GM11168 (cell line): ENCODE results near the gene RRAD.
"Not testable (repeated sequence)": the region's sequence is repeated elsewhere in the genome, so short reads cannot be mapped to it uniquely, and the experiment has no call there.

ENCODE experiments used
- in situ Hi-C: fragments of 300-500 bp; cut with MboI; formaldehyde crosslinking; loops from one replicate; pipeline ENCODE4 v1.12.0; 2022; ENCODE audit warnings: low sequenced_read_pairs; ENCODE audit not compliant: unreplicated experiment

Gene RRAD

GRCh38 chr16:66936889-66937554 is 11.7 kb upstream of the RRAD start:
- in situ Hi-C loops: no loop called here

GRCh38 chr16:66936462-66936861 is 11.1 kb upstream of the RRAD start:
- in situ Hi-C loops: no loop called here

DNA sequence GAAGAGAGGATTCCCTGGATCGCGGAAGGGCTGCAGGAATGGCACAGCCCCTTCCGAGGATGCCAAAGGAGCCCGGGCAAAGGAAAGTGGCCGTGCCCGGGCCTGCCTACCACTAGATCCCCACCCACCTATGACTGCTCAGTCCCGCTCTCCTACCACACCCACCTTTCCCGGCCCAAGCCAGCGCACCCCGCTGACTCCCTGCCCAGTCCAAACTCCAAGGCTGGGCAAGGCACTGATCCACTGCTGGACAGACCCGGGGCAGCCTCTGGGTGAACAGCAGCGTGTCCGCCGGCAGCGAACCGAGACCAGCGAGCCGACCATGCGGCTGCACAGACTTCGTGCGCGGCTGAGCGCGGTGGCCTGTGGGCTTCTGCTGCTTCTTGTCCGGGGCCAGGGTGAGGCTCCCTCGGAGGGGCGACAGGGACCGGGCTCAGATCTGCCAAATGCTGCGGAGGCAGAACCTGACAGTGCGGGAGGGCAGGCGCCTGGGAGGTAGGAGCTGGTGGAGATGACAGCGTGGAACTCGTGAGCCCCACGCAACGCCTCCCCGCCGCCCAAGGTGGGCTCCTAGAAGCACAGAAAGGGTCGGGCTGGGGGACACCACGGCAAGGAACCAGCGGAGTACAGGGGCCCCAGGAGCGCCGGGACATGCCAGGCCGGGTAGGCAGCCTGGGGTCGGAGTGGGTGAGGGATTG is 10.1 kb upstream of the RRAD start, which contains the start of gene CES2:
Gene CES2, plus strand, starts transcription at position 203 of the 698 bp plus-strand sequence. Its CDS starts 120 bp downstream, at position 323.
- in situ Hi-C loops: no loop called here

DNA sequence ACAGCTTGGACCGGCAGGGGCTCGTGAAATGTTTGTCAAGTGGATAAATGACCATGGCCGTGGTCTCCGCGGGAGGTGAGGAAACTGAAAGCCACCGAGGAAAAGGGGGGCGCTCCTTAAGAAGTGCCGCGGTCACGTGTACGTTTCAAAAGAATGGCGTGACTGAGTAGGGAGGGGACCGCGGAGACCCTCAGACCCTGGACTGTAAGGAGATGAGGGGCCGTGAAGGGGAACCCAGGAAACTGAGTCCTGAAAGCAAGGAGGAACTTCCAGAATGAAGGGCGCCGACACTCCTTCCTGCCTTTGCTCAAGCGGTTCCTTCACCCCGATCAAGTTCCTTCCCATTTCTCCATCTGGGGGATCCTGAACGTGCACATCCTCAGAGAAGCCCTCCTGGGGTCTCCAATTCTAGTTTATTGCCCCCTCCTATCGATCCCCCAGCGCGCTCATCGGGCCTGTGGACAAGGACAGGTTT is 9.5 kb upstream of the RRAD start:
- in situ Hi-C loops: not testable (repeated sequence)

DNA sequence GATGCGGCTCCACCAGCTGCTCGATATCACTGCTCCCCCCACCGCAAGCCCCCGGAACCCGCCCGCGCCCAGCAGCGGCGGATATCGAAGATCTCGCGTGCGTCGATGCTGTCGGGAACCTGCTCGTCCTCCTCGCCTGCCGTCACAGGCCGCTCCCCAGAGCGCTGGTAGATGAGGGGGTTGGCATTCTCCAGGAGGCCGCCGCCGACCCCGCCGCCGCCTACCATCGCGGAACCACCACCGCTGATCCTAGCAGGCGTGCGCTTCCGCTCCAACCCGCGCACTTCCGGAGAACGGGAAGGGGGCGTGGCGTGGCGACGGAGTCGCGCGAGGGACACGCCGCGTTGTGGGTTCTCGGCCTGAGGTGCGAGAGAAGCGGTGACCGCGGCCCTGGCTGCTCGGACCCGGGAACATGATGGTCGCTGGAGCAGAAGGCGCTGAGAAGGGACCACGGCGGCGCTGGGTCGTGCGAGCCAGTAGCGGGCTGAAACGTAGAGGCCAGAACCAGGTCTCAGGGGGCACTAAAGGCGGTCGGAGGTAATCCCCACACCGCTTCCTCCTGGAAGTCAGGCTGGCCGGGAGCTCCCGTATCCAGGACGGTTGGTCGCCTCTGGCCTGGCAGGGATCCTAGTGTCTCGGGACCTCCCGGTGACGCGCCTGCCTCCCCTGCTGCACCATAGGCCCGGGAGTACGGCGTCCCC is 9.0 kb upstream of the RRAD start, which contains the start of gene CIAO2B:
Gene CIAO2B, minus strand, starts transcription at position 265 of the 701 bp plus-strand sequence. Its CDS starts 38 bp downstream, at position 227.
- in situ Hi-C loops: no loop called here

GRCh38 chr16:66933776-66934137 is 8.4 kb upstream of the RRAD start:
- in situ Hi-C loops: no loop called here

GRCh38 chr16:66932076-66932475 is 6.7 kb upstream of the RRAD start:
- in situ Hi-C loops: no loop called here

DNA sequence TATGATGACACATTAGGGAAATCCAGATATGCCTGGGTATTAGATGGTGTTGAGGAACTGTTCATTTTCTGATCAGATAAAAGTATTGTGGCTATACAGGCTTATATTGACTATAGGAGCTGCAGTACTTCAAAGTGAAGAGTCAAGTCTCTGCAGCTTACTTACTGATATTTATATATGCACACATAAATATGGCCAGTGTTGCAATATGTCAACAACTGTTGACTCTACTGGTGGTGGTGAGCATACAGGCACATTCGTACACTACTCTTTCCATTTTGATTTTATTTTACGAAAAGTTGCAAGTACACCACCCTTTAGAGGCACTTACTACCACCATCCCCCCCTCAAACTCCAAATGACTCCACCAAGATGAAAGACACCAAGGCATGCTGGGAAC is 6.3 kb upstream of the RRAD start:
- in situ Hi-C loops: no loop called here

DNA sequence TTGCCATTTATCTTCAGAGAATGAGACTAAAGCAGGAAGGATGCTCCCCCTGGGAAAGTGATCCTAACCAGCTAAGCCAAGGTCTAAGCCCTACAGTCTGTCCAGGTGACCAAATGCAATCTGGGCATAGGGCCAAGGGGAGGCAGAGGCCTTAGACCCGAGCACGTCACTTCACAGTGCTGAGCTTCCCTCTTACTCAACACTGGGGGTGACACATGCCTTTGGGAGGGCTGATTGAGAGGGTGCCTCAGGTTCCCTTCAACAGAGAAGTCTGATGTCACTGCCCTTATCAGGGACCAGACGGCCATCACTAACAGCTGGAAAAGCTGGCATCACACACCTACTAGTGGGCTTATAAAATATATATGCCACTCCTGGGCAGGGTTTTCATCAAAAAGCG is 4.9 kb upstream of the RRAD start:
- in situ Hi-C loops: no loop called here

- in situ Hi-C loops: no loop called here
Measured at GRCh38 chr16:66928702-66929388, 3.5 kb upstream of the RRAD start.

DNA sequence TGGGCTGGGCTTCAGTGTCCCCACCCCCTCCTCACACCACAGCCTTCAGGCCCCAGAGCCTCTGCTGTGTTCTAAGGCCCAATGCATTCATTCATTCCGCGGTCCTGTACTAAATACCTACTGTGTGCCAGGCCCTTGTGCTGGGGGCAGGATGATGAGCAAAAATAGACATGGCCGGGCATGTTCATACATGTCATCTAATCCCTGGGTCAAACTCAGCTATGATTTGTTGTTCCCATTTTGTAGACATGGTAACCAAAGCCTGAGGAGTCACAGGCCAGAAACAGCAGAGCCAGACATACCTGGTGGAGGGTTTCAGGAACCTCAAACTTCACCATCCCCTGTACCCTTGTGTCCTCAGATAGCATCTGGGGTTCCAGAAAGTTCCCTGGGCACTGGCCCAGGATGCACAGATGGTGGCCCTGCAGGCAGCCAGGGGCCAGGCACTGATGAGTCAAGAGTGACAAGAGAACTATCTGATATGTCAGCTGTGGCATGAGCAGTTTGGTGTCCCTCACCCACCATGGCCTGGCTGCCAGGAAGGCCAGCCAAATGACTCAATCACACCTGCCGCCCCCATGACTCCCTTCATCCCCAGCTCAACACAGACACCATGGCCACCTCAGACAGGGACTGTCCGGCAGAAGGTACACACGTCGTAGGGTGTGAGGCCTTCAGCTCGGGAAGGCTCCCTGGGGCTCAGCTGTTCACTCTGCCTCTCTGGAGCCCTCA is 2.7 kb upstream of the RRAD start:
- in situ Hi-C loops: no loop called here

DNA sequence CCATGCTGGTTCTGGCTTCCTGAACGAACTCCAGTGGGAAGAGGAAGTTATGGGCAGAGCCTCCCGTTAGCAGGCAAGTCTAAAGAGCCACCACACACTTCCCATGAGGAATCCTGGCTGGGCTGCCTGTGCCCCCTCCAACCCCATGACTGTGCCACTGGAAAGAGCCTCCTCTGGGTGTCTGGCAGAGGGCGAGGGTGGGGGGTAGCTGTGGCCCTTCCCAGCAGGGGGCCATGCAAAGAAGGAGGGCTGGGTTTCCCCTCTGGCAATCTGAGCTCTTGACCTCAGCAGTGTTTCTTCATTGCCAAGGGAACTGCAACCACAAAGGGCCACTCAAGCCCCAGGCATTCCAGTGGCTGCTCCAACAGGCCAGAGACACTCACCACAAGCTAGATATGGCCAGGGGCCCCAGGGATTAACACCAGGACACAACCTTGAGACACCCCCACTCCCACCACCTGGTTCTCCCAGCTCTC is 1.7 kb upstream of the RRAD start:
- in situ Hi-C loops: no loop called here

GRCh38 chr16:66926171-66926947 is 1.0 kb upstream of the RRAD start:
- in situ Hi-C loops: no loop called here

DNA sequence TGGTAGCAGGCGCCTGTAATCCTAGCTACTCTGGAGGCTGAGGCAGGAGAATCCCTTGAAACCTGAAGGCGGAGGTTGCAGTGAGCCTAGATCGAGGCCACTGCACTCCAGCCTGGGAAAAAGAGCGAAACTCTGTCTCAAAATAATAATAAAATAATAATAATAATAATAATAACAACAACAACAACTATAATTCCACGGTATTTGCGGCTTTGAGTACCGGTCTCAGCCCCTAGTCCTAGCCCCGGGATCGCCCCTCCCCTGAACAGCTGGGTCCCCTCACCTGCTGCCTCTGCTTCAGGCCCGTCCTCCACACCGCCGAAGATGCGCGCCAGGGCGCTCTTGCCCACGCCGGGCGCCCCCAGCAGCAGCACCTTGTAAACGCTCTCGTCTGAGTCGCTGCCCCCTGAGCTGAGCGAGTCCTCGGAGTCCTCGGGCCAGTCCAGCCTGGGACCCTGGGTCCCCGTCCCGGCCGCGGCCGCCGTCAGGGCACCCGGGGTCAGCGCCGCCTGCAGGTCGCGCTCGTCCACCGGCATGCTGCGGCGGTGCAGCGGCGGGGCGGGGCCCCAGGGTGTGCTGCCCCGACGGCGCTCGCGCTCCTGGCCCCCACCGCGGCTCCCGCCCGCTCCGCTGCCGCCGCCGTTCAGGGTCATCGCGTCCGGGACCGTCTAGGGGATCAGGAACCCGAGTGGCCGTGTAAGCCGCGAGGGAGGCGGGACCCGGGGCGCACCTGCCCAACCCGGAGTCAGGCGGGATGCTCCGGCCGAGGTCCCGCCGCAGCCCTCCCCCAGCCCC is 611 bp downstream of the RRAD start:
- in situ Hi-C loops: no loop called here

DNA sequence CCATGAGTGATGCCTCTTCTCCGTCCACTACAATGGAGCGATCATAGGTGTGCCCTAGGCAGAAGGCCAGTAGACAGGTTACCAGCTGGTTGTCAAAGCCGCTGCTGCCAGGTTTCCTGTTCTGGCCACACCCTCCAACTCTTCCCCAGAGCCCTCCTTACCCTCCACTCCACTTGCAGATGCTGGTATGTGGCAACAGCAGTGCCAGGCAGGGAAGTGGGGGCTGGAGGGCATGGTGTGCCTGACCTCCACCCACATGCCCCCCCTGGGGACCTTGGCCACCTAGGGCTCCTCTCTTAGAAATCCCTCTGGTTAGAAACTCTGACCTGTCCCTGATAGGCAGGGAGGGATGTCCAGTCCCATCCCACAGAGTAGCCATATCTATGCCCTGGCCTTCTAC is 1.5 kb downstream of the RRAD start:
- in situ Hi-C loops: no loop called here

- in situ Hi-C loops: no loop called here
Measured at GRCh38 chr16:66923247-66923731, 2.0 kb downstream of the RRAD start.

DNA sequence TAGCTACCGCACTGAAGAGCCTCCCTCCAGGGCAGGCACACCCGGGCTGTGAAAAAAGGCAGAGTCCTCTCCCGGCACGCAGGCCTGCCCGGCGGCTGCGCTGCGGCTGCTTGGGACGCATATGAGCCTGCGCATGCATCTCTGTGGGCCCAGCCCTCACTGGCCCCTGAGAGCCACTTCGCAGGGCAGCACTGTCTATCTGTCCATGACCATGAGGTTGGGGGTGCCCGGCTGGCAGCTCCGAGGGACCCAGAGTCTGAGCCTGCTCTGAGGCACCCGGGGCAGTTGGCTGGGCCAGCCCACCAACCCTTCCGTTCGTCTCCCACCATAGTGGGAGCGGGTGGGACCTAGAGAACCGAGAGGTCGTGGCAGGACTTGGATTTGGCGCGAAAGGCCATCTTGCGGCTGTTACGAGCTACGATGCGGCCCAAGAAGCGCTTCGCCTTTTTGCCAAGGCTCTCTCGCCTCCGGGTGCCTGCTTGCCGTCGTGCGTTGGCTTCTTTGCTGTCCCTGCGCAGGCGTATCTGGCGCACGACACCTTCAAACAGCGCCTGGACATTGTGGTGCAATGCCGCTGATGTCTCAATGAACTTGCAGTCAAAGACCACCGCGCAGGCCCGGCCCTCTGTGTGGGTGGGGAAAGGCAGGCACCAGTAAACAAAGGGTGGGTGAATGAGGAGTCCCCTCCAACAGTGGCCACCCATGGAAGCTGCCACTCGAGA is 3.4 kb downstream of the RRAD start:
- in situ Hi-C loops: no loop called here
